HL-60 (cell line): ENCODE data around the gene OXTR.

Experiments used
- CTCF ChIP-seq: IDR thresholded peaks from one replicate; pipeline ENCODE4 v1.5.1; 2011; ENCODE audit warnings: low read length, control low read depth, inconsistent platforms; ENCODE audit not compliant: insufficient read depth
- POLR2AphosphoS5 ChIP-seq: IDR thresholded peaks from 2 replicates; pipeline ENCODE4 v1.6.1; 2012; ENCODE audit warnings: low read depth
- REST ChIP-seq: IDR thresholded peaks from 2 replicates; pipeline ENCODE4 v1.6.1; 2012; ENCODE audit warnings: low read depth; ENCODE audit not compliant: insufficient replicate concordance
- SPI1 ChIP-seq: IDR thresholded peaks from 2 replicates; pipeline ENCODE4 v1.6.1; 2012; ENCODE audit warnings: low read depth, mild to moderate bottlenecking, borderline replicate concordance

- TF ChIP-seq CTCF: no peak
- no peak for TF ChIP-seq POLR2AphosphoS5
- TF ChIP-seq REST: no peak
- no peak for TF ChIP-seq SPI1
These were observed 23.8 kb upstream of the OXTR start for GRCh38 chr3:8793242-8793641.
